Neural progenitor cell (in vitro differentiated cells): ENCODE data around the gene MAGI2.

Experiments used
- CTCF ChIP-seq: fragments of 200-600 bp; sonication (generic); IDR thresholded peaks from 2 replicates; pipeline ENCODE4 v1.5.1; 2017; ENCODE audit warnings: antibody characterized with exemption, mild to moderate bottlenecking
- EZH2 ChIP-seq: fragments of 200-600 bp; sonication (generic); IDR thresholded peaks from 2 replicates; pipeline ENCODE4 v1.6.1; 2017; ENCODE audit warnings: antibody characterized with exemption, mild to moderate bottlenecking, moderate library complexity
- EZH2phosphoT487 ChIP-seq: fragments of 200-600 bp; sonication (generic); IDR thresholded peaks from 2 replicates; pipeline ENCODE4 v1.6.1; 2017; ENCODE audit warnings: antibody characterized with exemption

GRCh38 chr7:79458796-79459195 lies 5.3 kb upstream of the MAGI2 start:
- TF ChIP-seq CTCF (no peak), EZH2 (no peak), EZH2phosphoT487 (no peak)
